Stimulated activated CD4-positive, alpha-beta T cell treated with anti-CD3 and anti-CD28 coated beads, Interleukin-2, amount 100 ng/mL, for 48 hours (primary cell): ENCODE results near the gene CRHBP.
"Not testable (repeated sequence)": the region's sequence is repeated elsewhere in the genome, so short reads cannot be mapped to it uniquely, and the experiment has no call there.

Source experiments
- DNase-seq, 2 donors: peaks; one replicate each; pipeline ENCODE4 v3.0.0-alpha.2; 2020

CRHBP gene, protein sequence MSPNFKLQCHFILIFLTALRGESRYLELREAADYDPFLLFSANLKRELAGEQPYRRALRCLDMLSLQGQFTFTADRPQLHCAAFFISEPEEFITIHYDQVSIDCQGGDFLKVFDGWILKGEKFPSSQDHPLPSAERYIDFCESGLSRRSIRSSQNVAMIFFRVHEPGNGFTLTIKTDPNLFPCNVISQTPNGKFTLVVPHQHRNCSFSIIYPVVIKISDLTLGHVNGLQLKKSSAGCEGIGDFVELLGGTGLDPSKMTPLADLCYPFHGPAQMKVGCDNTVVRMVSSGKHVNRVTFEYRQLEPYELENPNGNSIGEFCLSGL

DNA sequence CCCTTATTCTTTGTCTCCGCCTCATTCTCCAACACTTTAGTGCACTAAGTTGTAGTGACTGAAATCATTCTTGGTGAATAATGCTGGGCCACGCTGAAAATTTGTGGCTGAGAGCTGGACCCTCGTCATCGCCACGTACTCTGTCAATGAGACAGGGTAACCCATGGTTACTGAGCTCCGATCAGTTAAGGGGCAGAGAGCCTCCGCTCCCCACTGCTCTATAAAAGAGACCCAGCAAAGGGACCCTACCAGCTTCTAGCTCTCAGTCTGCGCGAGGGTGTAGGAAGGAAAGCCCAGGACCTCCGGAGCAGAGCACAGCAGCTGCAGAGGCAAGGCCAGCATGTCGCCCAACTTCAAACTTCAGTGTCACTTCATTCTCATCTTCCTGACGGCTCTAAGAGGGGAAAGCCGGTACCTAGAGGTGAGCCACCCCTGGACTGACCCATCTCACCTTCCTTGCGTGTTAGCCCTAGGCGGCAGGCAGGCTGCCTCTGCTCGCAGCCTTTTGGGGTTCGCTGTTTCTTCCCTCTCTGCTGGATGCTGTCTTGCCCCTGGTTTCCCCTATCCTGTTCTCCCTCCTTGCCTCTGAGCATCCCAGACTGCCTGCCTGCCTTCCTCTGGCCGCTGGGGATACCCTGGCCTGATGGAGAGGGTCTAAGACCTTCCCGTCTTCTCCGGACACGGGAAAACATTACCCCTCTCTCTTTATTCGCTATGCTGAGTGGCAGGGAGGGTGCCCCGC, at the start of gene CRHBP:
Gene CRHBP, plus strand, starts transcription at position 251 of the 742 bp plus-strand sequence. Its CDS starts 90 bp downstream, at position 341.
- DNase-seq: no peak

DNA sequence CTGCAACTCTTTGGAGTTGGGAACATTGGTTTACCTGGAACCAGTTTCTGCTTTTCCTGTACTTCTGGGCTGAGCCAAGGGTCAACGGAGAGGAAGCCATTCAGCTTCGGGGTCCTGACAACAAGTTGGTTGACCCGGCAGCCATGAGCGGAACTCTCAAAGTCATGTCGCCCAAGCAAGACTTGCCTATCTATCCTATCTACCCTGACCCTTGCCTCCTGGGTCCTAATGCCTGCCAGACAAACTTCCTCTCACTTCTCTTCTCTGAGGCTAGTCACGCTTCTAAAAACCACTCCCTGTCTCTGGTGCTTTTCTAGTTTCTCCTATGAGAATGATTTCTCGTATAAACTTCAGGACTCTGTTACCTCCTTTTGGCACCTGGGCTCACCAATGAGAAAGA, 44.7 kb upstream of the CRHBP start:
- no peak for DNase-seq

DNA sequence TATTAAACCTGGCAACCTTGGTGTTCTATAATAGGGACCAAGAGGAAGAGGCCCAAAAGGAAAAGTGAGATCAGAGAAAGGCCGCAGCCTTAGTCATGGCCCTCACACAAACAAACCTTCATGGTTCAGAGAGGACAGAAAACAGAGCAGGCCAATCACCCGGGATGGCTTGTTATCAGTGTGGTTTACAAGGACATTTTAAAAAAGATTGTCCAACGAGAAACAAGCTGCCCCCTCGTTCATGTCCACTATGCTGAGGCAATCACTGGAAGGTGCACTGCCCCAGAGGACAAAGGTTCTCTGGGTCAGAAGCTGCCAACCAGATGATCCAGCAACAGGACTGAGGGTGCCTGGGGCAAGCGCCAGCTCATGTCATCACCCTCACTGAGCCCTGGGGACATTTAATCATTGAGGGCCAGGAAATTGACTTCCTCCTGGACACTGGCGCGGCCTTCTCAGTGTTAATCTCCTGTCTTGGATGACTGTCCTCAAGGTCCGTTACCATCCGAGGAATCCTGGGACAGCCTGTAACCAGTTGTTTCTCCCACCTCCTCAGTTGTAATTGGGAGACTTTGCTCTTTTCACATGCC, 42.4 kb upstream of the CRHBP start:
- DNase-seq: not testable (repeated sequence)

DNA sequence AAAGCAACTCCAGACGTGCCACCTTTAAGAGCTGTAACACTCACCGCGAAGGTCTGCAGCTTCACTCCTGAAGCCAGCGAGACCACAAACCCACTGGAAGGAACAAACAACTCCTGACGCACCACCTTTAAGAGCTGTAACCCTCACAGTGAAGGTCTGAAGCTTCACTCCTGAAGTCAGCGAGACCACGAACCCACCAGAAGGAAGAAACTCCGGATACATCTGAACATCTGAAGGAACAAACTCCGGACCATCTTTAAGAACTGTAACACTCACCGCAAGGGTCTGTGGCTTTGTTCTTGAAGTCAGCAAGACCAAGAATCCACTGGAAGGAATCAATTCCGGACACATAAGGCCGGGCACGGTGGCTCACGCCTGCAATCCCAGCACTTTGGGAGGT, 38.2 kb upstream of the CRHBP start:
- DNase-seq: not testable (repeated sequence)

DNA sequence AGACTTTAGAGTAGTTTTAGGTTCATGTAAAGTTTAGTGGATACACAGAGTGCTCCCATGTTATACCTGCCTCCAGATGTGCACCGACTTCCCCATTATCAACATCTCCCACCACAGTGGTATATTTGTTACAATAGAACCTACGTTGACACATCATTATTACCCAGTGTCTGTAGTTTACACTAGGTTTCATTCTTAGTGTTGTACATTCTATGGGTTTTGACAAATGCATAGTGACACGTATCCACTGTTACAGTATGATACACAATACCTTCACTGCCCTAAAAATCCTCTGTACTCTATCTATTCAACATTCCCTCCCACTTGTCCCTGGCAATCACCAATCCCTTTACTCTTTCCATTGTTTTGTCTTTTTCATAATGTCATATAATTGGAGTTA, 34.3 kb upstream of the CRHBP start:
- DNase-seq: no peak

DNA sequence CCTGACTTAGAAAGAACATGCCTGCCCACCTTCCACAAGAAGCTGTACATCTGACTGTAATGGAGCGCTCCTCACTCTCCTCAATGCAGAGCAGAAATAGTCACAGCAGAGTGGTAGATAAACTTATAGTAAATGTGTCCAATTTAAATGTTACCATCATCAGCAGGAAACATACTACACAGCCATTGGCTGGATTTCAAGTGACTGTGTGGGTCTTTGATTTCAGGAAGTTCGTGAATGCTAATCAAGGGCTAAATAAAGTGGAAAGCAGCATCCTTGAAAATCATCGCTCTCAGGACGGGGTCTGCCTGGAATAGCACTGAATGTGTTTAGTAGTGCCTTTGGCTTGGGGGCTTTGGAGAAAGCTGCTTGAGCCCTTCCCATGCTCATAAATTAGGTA, 32.4 kb upstream of the CRHBP start:
- no peak for DNase-seq

DNA sequence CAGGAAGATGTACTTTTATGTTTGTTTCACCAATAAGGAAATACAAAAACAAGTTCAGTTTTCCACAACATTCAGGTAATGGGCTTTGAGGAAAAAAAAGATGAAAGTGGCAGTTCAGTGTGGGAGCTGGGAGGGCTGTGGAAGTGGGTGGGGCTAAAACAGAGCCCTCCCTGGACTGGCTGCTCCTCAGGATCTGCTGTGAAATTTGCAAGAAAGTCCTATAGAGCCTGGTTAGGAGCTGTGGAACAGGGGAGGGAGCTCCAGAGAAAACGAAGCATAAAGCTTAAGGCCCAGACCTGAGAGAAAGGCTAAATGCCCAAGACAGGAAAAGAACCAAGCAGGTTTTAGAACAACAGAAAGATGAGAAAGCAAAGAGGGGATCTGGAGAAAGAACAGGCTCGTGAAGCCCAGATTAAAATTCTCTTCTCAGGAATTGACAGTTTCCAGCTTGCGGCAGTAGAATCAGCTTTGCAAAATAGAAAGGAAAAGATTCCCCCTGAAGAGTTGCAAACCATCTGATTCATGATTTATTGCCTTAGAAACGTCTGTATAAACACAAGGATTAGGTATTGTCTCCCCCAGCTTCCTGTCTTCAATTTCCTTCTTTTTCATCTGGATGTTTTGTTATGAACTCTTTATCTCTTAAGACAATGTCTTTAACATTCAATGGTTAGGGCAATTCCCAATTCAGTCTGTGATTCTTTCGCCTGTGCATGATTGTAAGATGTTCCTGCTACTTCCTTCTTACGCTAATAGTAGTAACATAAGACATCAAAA, 26.3 kb upstream of the CRHBP start:
- DNase-seq: no peak

DNA sequence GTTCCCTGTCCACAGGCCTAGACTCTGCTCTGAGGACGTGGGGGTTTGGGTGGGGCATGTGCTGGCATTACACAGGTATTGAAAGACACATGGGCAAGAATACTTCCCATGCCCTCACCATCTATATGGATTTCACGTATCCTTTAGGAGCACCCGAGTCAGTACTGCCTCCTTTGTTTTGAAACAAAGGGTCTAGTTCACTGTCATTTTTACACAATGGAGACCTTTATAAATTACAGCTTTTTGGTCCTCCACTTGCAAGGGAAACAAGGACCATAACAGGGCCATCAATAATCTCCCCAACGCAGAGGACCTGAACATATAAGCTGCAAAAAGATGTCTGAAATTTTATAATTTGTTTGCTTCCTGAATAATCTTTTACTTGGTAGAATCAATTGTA, 24.9 kb upstream of the CRHBP start:
- no peak for DNase-seq

DNA sequence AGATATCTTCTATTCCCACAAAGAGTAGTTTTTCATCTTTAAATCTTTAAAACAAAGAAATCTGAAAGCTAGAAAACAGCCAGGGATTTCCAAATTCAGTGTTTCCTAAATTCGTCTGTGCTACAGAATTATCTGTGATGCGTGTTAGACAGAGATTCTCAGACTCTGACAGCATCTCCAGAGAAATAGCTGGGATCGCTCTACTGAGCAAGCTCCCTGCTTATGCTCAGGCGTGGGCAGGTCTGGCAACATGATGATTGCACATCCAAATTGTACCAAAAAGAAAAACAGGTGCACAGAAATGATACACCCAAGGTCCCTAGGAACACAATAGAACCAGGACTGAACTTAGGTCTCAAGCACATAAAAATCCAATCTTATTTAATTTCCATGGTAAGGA, 22.8 kb upstream of the CRHBP start:
- no peak for DNase-seq

DNA sequence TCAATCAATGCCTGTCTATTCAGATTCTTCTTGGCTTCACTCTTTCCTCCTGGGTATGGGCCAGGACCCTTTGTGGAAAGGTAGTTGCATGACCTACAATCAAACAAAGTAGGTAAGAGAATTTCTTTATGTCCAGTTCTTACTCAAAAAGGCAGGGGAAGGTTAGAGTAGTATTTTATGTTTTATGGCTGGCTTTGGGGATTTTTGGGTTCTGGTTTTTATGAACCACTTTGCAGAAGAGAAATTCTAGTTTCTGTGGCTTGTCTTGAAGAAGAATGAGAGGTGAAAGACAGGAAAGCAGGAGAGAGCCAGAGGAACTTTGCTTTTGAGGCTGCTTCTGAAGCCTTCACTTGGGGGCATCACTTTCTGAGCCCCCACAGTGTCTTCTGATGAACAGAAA, 14.7 kb upstream of the CRHBP start:
- no peak for DNase-seq

DNA sequence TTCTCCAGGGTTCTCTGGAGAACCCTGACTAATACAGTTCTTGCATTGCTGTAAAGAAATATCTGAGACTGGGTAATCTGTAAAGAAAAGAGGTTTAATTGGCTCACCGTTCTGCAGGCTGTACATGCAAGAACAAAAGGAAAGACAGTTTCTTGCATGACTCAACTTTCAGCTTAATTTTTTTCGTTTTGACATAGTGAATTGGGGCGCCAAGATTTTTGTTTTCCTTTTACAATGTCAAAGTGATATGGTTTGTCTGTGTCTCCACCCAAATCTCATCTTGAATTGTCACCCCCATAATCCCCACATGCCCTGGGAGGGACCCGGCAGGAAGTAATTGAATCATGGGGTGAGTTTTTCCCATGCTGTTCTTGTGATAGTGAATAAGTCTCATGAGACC, 11.8 kb upstream of the CRHBP start:
- no peak for DNase-seq

DNA sequence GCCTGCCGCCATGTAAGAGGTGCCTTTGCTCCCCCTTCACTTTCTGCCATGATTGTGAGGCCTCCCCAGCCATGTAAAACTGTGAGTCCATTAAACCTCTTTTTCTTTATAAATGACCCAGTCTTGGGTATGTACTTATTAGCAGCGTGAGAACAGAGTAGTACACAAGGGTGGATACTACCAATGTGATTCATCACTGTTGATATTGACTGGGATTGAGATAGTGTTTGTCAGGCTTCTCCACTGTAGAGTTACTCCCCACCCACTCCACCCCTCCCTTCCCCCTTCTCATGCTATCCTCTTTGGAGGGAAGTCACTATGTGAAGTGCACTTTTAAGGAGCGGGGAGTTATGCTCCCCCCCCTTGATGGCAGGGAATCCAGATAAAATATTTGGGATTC, 11.4 kb upstream of the CRHBP start:
- no peak for DNase-seq

DNA sequence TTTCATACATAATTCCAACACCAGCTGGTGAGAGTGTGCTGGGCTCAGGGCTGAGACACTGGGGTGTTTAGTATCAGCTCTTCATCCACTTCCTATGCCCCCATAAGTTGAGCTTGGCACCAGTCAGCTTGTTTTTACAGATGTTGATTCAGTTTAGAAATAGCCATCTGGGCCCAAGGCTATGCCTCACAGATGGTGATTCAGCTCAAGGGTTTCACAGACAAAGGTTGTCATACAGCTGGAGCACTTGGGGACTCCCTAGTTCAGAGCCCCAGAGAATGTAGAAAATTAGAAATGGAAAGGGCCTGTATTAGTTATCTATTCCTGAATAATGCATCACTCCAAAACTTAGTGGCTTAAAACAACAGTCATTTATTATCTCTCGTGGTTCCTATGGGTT, 10.3 kb upstream of the CRHBP start:
- no peak for DNase-seq

DNA sequence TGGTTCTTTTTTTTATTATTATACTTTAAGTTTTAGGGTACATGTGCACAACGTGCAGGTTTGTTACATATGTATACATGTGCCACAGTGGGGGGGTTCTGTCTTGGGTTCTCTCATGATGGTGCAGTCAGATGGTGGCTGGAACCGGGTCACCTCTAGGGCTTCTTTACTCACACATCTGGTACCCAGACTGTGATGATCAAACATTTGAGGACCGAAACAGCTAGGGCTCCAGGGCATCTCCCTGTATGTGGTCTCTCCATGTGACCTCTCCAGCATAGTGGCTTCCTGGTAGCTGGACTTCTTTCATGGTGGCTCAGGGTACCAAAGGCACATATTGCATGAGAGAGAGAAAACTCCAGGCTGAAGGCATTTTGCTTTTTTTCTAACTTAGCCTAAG, 9.8 kb upstream of the CRHBP start:
- no peak for DNase-seq

DNA sequence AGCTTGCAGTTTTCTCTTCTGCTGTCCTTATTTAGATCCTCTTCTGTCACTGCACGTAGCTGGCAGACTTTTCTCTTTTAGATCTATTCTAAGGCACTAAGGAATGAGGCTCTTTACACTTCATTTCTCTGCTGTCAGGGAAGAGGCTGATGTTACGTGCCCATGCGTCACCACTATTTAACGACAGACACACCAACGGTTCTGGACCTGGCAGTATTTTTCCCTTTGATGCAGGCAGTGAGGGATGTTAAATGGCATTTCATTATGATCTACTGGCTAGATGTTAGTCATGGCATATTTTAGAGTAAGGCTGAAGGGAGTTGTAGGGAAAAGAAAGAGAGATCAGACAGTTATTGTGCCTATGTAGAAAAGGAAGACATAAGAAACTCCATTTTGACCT, 8.2 kb upstream of the CRHBP start:
- DNase-seq: no peak

DNA sequence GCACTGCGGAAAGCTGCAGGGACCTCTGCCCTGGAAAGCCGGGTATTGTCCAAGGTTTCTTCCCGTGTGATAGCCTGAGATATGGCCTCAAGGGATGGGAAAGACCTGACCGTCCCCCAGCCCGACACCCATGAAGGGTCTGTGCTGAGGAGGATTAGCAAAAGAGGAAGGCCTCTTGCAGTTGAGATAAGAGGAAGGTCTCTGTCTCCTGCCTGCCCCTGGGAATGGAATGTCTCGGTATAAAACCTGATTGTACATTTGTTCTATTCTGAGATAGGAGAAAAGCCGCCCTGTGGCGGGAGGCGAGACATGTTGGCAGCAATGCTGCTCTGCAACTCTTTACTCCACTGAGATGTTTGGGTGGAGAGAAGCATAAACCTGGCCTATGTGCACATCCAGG, 7.6 kb upstream of the CRHBP start:
- DNase-seq: not testable (repeated sequence)

DNA sequence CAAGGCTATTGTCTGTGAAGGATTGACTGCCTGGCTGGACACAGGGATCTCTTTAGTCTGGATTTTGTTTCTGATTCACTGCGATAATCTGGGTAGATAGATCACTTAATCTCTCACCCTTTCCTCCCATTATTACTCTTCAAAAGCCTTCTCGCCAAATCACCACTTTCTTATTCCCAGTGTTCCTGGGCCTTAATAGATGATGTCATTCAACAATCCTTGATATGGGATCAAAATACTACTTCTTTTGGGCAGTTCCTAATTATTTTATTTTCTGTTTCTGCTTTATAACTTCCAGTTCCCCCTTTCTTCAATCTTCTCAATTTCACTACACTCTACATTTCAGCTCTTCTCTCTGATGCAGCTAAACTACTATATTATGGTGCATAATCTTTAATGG, 6.8 kb upstream of the CRHBP start:
- DNase-seq: no peak

DNA sequence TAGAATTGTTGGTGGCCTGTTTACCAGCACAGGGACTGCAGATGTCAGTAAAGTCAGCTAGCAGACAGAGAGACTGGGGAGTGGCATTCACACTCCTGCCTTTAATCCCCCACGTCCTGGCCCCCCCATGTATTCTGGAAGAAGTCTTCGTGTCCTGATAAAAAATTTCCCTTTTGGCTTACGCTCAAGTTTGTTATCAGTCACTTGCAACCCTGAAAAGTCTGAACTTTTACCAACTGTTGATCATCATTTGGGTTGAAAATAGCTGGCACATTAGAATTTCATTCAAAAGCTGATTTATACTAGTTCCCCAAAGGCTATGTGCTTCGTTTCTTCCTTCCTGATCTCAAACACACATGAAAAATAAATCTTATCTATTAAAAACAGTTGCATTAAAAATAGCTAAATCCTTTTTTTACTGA, 5.8 kb upstream of the CRHBP start:
- no peak for DNase-seq

DNA sequence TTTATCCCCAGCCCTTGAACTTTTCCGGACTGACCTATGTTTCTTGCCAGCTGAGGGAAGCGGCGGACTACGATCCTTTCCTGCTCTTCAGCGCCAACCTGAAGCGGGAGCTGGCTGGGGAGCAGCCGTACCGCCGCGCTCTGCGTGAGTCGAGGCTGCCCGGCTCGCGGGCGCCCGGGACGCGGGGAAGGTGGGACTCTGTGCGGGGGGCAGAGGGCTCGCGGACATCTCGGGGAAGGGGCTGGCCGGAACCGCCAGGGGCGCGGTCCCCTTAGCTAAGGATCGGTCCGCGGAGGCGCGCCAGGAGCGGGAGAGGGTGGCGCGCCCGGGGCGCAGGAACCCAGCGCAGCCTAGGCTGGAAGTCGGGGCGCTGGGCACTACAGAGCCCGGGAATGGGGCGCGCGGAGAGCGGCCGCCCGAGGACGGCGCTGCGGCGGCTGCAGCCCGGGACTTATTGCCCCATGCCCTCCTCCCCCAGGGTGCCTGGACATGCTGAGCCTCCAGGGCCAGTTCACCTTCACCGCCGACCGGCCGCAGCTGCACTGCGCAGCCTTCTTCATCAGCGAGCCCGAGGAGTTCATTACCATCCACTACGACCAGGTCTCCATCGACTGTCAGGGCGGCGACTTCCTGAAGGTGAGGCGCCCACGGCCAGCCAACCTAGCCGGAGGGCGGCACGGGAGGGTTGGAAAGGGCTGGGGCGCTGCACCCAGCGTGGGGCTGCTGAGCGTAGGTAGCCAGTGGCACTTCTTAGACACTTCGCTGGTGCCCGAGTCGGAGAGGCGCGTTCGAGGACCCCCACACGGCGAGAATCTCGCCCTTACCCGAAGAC, 922 bp downstream of the CRHBP start:
- DNase-seq: no peak

DNA sequence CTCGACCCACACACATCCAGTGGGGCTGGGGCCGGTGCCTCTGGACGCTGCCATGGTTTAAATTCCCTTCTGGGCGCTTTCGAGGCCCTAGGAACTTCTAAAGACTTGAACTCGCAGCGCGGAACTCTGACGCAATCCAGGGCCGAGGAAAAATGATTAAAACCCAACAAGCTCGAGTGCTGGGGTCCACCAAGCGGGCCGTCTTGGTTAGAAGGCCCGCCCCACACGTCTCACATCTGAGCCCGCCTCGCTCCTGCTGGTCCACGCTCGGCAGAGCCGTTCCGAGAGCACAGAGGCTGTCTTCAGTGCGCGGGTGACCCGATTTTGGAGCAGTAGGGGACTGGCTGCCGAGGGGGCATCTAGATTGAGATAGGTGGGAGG, 1.5 kb downstream of the CRHBP start:
- no peak for DNase-seq

DNA sequence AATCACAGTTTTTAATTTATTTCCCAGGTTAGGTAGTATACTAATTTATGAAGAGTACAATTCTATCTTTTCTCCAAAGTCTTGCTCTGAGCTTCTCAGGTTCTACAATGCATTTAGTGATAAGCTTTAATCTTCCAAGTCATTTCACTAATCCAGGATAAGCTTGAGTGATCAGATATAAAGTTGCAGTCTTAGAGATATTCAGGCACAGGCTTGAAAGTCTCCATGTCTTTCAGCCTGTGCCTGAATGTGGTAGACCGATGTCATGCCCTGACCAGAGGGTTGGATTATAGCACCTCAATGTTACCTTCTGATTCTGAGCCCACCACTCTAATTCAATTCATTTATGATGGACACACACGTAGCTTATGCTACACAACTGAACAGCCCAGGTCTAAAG, 3.2 kb downstream of the CRHBP start:
- no peak for DNase-seq

DNA sequence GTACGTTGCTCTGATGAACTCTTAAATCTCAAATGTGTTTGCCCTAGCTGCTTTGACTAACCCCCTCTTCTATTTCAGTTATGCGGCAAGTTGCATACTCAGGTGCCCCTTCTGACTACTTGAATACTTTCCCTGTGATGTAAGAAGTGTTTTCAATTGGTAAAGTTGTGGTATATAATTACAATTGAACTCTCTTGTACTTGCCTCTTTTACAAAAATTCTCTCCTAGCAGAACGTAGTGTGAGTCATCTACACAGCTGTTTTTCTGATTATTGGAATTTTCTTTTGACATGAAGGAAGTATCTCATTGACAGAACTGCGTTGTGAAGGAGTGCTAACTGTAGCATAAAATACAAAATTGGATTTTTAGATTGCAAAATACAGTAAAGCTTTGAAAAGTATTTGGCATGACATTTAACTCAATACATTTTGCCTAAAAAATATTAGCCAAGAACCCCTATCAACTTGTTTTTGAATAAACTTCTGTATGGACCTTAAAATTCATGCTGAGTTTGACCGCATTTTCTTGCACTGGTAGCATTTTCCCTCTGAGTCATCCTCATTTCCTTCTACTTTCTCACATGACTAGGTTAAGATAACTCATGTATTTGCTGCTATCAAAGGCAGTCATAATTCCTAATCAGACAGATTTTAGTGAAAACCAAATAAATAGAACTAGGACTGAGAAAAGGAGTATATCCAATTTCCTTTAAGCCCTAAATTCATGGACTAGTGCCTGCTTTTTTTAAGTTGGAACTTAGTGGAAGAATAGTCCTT, 6.3 kb downstream of the CRHBP start:
- DNase-seq: no peak
